ENCODE results near the gene VILL.

DNA sequence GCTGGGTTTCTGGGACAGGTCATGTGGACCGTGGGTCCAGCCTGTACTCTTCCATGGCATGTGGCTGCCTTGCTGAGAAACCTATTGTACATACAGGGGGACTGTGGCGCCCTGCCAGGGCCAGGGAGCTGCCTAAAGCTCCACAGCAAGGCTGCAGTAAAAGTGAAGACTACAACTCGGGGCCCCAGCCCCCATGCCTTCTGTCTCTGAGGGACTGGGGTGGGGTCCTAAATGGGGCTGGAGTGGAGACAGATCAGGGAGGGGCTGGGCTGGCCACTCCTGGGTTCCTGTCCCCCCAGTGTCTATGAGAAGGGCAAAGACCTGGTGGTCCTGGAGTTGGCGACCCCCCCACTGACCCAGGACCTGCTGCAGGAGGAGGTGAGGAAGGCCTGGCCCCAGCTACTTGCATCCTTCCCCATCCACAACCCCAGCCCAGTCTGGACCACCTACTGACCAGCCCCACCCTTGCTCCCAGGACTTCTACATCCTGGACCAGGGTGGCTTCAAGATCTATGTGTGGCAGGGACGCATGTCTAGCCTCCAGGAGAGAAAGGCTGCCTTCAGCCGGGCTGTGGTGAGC is 7.3 kb downstream of the VILL start:
- TF ChIP-seq, protein P1, sequence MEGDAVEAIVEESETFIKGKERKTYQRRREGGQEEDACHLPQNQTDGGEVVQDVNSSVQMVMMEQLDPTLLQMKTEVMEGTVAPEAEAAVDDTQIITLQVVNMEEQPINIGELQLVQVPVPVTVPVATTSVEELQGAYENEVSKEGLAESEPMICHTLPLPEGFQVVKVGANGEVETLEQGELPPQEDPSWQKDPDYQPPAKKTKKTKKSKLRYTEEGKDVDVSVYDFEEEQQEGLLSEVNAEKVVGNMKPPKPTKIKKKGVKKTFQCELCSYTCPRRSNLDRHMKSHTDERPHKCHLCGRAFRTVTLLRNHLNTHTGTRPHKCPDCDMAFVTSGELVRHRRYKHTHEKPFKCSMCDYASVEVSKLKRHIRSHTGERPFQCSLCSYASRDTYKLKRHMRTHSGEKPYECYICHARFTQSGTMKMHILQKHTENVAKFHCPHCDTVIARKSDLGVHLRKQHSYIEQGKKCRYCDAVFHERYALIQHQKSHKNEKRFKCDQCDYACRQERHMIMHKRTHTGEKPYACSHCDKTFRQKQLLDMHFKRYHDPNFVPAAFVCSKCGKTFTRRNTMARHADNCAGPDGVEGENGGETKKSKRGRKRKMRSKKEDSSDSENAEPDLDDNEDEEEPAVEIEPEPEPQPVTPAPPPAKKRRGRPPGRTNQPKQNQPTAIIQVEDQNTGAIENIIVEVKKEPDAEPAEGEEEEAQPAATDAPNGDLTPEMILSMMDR (IDR thresholded peaks at IDR 0.05), result no peak
- no peak for TF ChIP-seq POLR2A (IDR thresholded peaks at IDR 0.05)

Measured in upper lobe of left lung (tissue), 4 donors.